ENCODE data around the gene DNAH5. TPM values are rescaled to one million over a fixed set of nuclear protein-coding genes. Genes with fewer than 3 reads are reported as not detected.
A peak's percentile ranks its signal among the peaks of the same experiment; 100 is the strongest.
"Not testable (repeated sequence)": the region's sequence is repeated elsewhere in the genome, so short reads cannot be mapped to it uniquely, and the experiment has no call there.

The DNAH5 gene
- total RNA-seq, 4 donors from 2014 or later = under 0.01 to 1.8 (median 0.18) TPM

- no peak for TF ChIP-seq POLR2A (IDR thresholded peaks at IDR 0.05)
- no peak for TF ChIP-seq CTCF (IDR thresholded peaks at IDR 0.05)
- no peak for DNase-seq
- H3K36me3 ChIP-seq = no peaks in the 10 kb centered on the region
- H3K27me3 ChIP-seq = no peaks in the 10 kb centered on the region
- no peak overlapping the region for H3K27ac ChIP-seq
- H3K9me3 ChIP-seq = no peaks in the 10 kb centered on the region
- H3K4me1 ChIP-seq = no peaks in the 10 kb centered on the region
- intact Hi-C loops (cut with DNase I; ENCODE audit: low total_unique reads) = no loop called here
- H3K4me3 ChIP-seq = no peak overlapping the region
Measured at GRCh38 chr5:13990896-13991295, 46.4 kb upstream of the DNAH5 start.

- intact Hi-C loops (cut with DNase I; ENCODE audit: low total_unique reads) = loop anchor here (10.0 kb wide), 1 partner anchor 655 kb away; no protein-coding TSS in a partner anchor
- DNase-seq = no peak
- H3K4me3 ChIP-seq = no peak overlapping the region
- H3K27me3 ChIP-seq = no peaks in the 10 kb centered on the region
- no peaks in the 10 kb centered on the region for H3K4me1 ChIP-seq
- TF ChIP-seq CTCF (IDR thresholded peaks at IDR 0.05) = no peak
- TF ChIP-seq POLR2A (IDR thresholded peaks at IDR 0.05) = no peak
- no peak overlapping the region for H3K27ac ChIP-seq
- no peaks in the 10 kb centered on the region for H3K36me3 ChIP-seq
- H3K9me3 ChIP-seq = no peaks in the 10 kb centered on the region
Measured at GRCh38 chr5:13989832-13990231, 45.3 kb upstream of the DNAH5 start.

GRCh38 chr5:13987843-13988464 lies 43.5 kb upstream of the DNAH5 start:
- peak; percentile 17 to 25 for DNase-seq
- Histone ChIP-seq H3K9me3 (no peaks in the 10 kb centered on the region), H3K4me3 (no peak overlapping the region), H3K36me3 (no peaks in the 10 kb centered on the region), H3K4me1 (no peaks in the 10 kb centered on the region), H3K27ac (no peak overlapping the region), H3K27me3 (no peaks in the 10 kb centered on the region)
- peak; percentile 68 to 76 (median 72) for TF ChIP-seq CTCF (IDR thresholded peaks at IDR 0.05)
- no peak for TF ChIP-seq POLR2A (IDR thresholded peaks at IDR 0.05)
- intact Hi-C loops (cut with DNase I; ENCODE audit: low total_unique reads) = loop anchor here (10.0 kb wide), 1 partner anchor 657 kb away; no protein-coding TSS in a partner anchor

GRCh38 chr5:13985731-13986418 lies 41.4 kb upstream of the DNAH5 start:
- H3K27me3 ChIP-seq = no peaks in the 10 kb centered on the region
- no peak overlapping the region for H3K4me3 ChIP-seq
- H3K27ac ChIP-seq = no peak overlapping the region
- no peak for DNase-seq
- no peaks in the 10 kb centered on the region for H3K9me3 ChIP-seq
- intact Hi-C loops (cut with DNase I; ENCODE audit: low total_unique reads) = loop anchor here (10.0 kb wide), 1 partner anchor 659 kb away; no protein-coding TSS in a partner anchor
- H3K4me1 ChIP-seq = no peaks in the 10 kb centered on the region
- H3K36me3 ChIP-seq = no peaks in the 10 kb centered on the region
- TF ChIP-seq POLR2A (IDR thresholded peaks at IDR 0.05) (no peak), CTCF (IDR thresholded peaks at IDR 0.05) (no peak)

GRCh38 chr5:13984888-13985287 lies 40.4 kb upstream of the DNAH5 start:
- not testable (repeated sequence) for H3K27me3 ChIP-seq, DNase-seq, H3K4me1 ChIP-seq, H3K27ac ChIP-seq, H3K4me3 ChIP-seq, H3K9me3 ChIP-seq, H3K36me3 ChIP-seq
- intact Hi-C loops (cut with DNase I; ENCODE audit: low total_unique reads) = loop anchor here (10.0 kb wide), 1 partner anchor 660 kb away; no protein-coding TSS in a partner anchor
